Mesenteric fat pad (tissue), 1 donor: ENCODE data around the gene BLTP3B. TPM values are rescaled to one million over a fixed set of nuclear protein-coding genes. Genes with fewer than 3 reads are reported as not detected.
"Not testable (repeated sequence)": the region's sequence is repeated elsewhere in the genome, so short reads cannot be mapped to it uniquely, and the experiment has no call there.

Experiments used
- DNase-seq: peaks from one replicate; pipeline ENCODE4 v3.0.0-alpha.2; 2020; ENCODE audit warnings: low spot score
- long read RNA-seq: library from polyadenylated mRNA; unstranded; transcript quantifications from one replicate; pipeline ENCODE4 v2.0.0, GENCODE V29; 2020
- total RNA-seq: library from RNA; stranded (reverse); fragmentation: NEBNext Ultra II Directional; extraction: Animal tissue kit (Norgen Biotek cat#: 25700); gene quantifications from one replicate; pipeline ENCODE4 v1.2.1, GENCODE V29; 2021
- donor health status: DM: yes; HTN: yes; CAD: no.

Gene BLTP3B
- total RNA-seq = 41.1 TPM
- long read RNA-seq, partial matches to known transcripts = 25 of 31 reads
- long read RNA-seq, other reads (novel, unspliced or antisense) = 5 of 31 reads

GRCh38 chr12:100142851-100143559 lies at the start of gene BLTP3B:
BLTP3B (minus strand) TSS chr12:100142874; CDS start chr12:100142635, 239 bp downstream.
- peak; percentile 97 for DNase-seq

GRCh38 chr12:100189636-100190394 lies 47.1 kb upstream of the BLTP3B start:
- no peak for DNase-seq

- DNase-seq = not testable (repeated sequence)
These were observed 46.4 kb upstream of the BLTP3B start for GRCh38 chr12:100188888-100189635.

GRCh38 chr12:100187857-100188519 lies 45.3 kb upstream of the BLTP3B start:
- DNase-seq = no peak

GRCh38 chr12:100187068-100187467 lies 44.4 kb upstream of the BLTP3B start:
- DNase-seq = no peak

GRCh38 chr12:100186071-100186470 lies 43.4 kb upstream of the BLTP3B start:
- no peak for DNase-seq

- no peak for DNase-seq
These were observed 42.8 kb upstream of the BLTP3B start for GRCh38 chr12:100185361-100185894.

GRCh38 chr12:100184549-100185145 lies 42.0 kb upstream of the BLTP3B start:
- no peak for DNase-seq

GRCh38 chr12:100179252-100179651 lies 36.6 kb upstream of the BLTP3B start:
- DNase-seq = no peak

GRCh38 chr12:100176493-100176892 lies 33.8 kb upstream of the BLTP3B start:
- not testable (repeated sequence) for DNase-seq

- DNase-seq = no peak
These were observed 31.8 kb upstream of the BLTP3B start for GRCh38 chr12:100174495-100174894.

- DNase-seq = no peak
These were observed 30.4 kb upstream of the BLTP3B start for GRCh38 chr12:100173111-100173510.

- no peak for DNase-seq
These were observed 28.6 kb upstream of the BLTP3B start for GRCh38 chr12:100171248-100171647.

- no peak for DNase-seq
These were observed 27.7 kb upstream of the BLTP3B start for GRCh38 chr12:100170313-100170858.

GRCh38 chr12:100169345-100169744 lies 26.7 kb upstream of the BLTP3B start:
- DNase-seq = no peak

GRCh38 chr12:100168562-100168961 lies 25.9 kb upstream of the BLTP3B start:
- no peak for DNase-seq

- no peak for DNase-seq
These were observed 23.6 kb upstream of the BLTP3B start for GRCh38 chr12:100166232-100166631.

- no peak for DNase-seq
These were observed 22.7 kb upstream of the BLTP3B start for GRCh38 chr12:100165356-100165755.

GRCh38 chr12:100164153-100164704 lies 21.6 kb upstream of the BLTP3B start:
- no peak for DNase-seq
